ENCODE results near the gene MAGEB3.
A peak's percentile ranks its signal among the peaks of the same experiment; 100 is the strongest.

MAGEB3 gene

GRCh38 chrX:30282527-30282926 lies 52.1 kb downstream of the MAGEB3 start:
- DNase-seq: peak; percentile 57

GRCh38 chrX:30283456-30284200 lies 53.2 kb downstream of the MAGEB3 start:
- DNase-seq: peak; percentile 87
